Ureter (tissue), 1 donor: ENCODE data around the gene TNRC6C. TPM values are rescaled to one million over a fixed set of nuclear protein-coding genes. Genes with fewer than 3 reads are reported as not detected.
"Not testable (repeated sequence)": the region's sequence is repeated elsewhere in the genome, so short reads cannot be mapped to it uniquely, and the experiment has no call there.

Experiments
- DNase-seq: peaks from one replicate; pipeline ENCODE4 v3.0.0-alpha.2; 2020; ENCODE audit warnings: low spot score
- total RNA-seq: library from RNA; stranded (reverse); gene quantifications from one replicate; pipeline ENCODE4 v1.2.4, GENCODE V29; 2023
- donor health status: DM: yes; HTN: yes; CAD: no.

TNRC6C gene
- total RNA-seq, 1 donor from 2014 or later: 36.7 TPM

GRCh38 chr17:78043031-78043430 lies 84.5 kb downstream of the TNRC6C start:
- no peak for DNase-seq

- no peak for DNase-seq
These were observed 85.9 kb downstream of the TNRC6C start for GRCh38 chr17:78044280-78044835.

DNA sequence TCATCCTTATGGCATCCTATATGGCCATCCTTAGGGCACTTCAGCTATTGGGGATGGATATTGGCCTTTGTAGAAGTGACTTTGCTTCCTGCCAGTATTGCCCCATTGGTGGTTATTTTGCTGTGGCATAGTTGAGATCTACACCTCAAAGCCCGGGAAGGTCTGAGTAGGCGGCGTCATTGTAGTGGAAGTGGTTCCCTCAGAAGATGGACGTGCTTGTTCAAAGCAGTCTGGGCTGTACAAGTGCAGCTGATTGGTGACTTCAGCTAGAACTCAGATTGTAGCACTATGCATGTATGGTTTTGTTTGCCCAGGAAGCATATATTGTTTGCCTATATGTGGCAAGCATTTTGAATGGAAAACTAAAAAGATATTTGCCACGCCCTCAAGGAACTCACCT lies 86.8 kb downstream of the TNRC6C start:
- no peak for DNase-seq

GRCh38 chr17:78046923-78047322 lies 88.4 kb downstream of the TNRC6C start:
- DNase-seq: no peak

DNA sequence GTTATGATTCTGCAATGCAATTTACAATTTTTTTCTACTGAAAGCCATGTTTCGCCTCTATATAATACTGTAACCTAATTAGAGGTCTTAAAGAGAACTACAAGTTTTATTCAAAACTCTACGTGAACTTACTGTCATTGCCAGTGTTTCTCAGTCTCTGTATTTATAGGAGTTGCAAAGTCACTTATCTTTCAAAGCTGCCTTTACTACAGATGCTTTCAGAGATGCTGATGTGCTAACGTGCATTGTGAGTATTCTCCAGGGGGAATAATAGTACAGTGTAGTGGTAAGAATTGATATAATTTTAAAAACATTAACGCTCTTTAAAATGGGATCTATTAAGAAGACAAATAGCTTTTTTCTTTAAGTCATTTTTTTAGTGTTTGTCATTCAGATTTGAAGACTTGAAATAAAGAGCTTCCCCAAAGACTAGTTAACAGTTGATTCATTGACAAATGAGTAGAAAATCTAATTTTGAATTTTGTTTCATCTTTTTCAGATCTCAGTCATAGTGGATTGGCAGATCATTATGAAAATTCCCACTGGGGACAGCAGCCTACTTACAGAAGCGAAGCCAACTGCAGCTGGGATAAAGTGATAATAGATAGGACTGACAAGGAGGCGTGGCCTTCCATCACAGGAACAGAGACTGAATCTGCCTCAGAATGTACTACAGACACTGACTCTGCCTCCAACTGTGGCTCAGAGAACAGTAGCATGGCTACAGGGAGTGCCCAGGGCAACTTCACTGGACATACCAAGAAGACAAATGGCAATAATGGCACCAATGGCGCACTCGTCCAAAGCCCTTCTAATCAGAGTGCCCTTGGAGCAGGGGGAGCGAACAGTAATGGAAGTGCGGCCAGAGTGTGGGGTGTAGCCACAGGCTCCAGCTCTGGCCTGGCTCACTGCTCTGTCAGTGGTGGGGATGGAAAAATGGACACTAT lies 90.1 kb downstream of the TNRC6C start:
- no peak for DNase-seq

DNA sequence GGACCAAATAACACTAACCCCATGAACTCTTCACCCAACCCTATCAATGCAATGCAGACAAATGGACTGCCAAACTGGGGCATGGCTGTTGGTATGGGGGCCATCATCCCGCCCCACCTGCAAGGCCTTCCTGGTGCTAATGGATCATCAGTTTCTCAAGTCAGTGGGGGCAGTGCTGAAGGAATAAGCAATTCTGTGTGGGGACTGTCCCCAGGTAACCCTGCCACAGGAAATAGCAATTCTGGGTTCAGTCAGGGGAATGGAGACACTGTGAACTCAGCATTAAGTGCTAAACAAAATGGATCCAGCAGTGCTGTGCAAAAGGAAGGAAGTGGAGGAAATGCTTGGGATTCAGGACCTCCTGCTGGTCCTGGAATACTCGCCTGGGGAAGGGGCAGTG lies 91.1 kb downstream of the TNRC6C start:
- no peak for DNase-seq

- DNase-seq: no peak
These were observed 92.9 kb downstream of the TNRC6C start for GRCh38 chr17:78051186-78051972.

DNA sequence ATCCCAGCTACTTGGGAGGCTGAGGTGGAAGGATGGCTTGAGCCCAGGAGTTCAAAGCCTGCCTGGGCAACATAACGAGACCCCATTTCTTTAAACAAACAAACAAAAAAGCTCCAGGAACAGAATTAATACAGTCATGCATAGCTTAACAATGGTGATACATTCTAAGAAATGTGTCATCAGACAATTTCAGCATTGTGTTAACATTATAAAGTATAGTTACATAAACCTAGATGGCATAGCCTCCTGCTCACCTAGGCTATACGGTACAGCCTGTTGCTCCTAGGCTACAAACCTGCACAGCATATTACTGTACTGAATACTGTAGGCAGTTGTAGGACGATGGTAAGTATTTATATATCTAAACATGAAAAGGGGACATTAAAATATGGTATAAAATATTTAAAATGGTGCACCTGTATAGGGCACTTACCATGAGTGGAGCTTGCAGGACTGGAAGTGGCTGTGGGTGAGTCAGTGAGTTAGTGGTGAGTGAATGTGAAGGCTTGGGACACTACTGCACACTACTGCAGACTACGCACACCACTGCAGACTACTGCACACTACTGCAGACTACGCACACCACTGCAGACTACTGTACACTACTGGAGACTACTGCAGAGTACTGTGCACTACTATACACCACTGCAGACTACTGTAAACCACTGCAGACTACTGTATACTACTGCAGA lies 95.4 kb downstream of the TNRC6C start:
- no peak for DNase-seq

DNA sequence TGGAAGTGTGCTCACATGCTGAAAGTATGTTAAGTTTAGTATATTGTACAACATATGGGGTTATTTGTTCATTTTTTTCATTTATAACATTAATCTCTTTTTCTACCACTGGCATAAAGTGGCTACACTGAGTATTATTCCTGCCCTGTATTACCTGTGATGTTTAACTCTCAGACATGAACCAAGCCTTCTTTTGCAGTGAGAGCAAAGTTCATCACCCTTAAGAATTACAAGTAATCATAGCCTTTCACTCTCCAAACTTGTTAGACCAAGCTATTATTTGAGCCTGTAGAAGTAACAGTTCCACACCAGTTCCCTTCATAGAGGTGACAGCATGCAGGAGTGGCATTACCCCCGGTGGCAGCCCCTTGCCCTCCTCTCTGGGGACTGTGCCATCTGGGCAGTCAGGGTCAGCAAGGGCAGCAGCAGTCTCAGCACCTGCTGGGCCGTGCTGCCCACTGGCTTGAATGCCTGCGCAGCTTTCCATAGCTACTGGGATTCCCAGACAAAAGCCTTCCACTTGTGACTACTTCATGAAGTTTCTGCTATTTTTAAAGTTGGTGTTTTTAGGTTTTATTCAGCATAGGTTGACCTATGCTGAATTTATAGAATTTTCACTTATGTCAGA lies 98.7 kb downstream of the TNRC6C start:
- DNase-seq: no peak

GRCh38 chr17:78058001-78058400 lies 99.5 kb downstream of the TNRC6C start:
- DNase-seq: no peak

DNA sequence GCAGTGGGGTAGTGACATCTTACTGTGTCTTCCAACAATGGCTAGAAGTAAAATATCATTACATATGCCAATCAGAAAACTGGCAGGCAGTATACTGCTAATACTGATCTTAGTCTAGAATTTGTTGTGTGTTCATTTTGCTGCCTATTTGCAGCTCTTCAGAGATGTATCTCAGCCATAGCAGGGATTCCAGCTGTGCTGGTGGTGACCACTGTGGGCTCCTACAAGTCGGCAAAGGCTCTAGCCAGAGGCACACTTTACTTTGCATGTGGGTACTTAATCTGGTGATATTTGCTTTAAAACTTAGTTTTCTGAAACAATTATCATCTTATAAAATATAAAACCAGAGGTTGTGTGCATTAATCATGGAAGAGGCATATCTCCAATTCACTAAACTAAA lies 100.1 kb downstream of the TNRC6C start:
- no peak for DNase-seq

DNA sequence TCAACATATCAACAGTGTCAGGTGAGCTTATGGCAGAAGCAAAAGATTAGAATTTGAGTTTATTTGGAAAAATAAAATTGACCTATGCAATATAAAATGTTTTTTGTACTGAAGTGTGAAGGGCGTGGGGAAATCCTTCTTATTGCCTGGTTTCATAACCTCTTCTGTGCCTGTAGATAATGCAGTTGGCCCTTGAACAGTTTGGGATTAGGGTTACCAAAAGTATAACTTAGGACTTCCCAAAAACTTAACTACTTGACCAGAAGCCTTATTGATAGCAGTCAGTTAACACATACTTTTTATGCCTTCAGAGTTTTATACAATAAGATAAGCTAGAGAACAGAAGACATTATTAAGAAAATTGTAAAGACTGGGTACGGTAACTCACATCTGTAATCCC lies 104.1 kb downstream of the TNRC6C start:
- no peak for DNase-seq

- DNase-seq: no peak
These were observed 105.0 kb downstream of the TNRC6C start for GRCh38 chr17:78063489-78063888.

- DNase-seq: no peak
These were observed 106.2 kb downstream of the TNRC6C start for GRCh38 chr17:78064708-78065107.

DNA sequence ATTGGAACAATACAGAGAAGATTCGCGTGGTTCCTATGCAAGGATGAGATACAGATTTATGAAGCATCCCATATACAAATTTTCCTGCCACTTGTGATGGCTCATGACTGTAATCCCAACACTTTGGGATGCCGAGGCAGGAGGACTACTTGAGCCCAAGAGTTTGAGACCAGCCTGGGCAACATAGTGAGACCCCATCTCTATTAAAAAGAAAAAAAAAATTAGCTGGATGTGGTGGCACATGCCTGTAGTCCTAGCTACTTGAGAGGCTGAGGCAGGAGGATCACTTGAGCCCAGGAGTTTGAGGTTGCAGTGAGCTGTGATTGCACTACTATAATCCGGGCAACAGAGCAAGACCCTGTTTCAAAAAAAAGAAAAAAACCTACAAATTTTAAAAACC lies 108.5 kb downstream of the TNRC6C start:
- DNase-seq: not testable (repeated sequence)

DNA sequence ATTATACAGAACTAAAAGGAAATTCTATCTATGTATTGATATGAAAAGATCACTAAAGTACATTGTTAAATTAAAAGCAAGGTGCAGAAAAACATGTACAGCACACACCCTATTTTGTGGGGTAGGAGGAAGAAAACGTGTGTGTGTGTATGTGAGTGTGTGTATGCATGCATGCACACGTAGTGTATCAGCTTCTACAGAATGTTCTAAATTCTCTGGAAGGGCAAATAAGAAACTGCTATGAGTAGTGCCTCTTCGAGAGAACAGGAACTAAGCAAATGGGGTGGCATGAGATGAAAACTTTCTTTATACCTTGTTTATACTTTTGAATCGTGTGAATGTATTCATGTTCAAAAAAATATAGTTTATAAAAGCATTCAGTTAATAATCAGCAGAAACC lies 111.2 kb downstream of the TNRC6C start:
- no peak for DNase-seq

- DNase-seq: no peak
These were observed 114.5 kb downstream of the TNRC6C start for GRCh38 chr17:78072961-78073360.

- DNase-seq: no peak
These were observed 116.5 kb downstream of the TNRC6C start for GRCh38 chr17:78075011-78075410.

- no peak for DNase-seq
These were observed 117.0 kb downstream of the TNRC6C start for GRCh38 chr17:78075545-78075944.

- no peak for DNase-seq
These were observed 120.8 kb downstream of the TNRC6C start for GRCh38 chr17:78079253-78079652.

- DNase-seq: no peak
These were observed 123.0 kb downstream of the TNRC6C start for GRCh38 chr17:78081551-78081950.
